Nephron (organoid): ENCODE results near the gene HECW1.
A peak's percentile ranks its signal among the peaks of the same experiment; 100 is the strongest.

Experiments used
- H3K27ac Mint-ChIP-seq, 3 experiments: 2 replicates each; pipeline ENCODE4 v1.8.0; 2020; ENCODE audit warnings: mixed read lengths in 3 of 3, mild to moderate bottlenecking in 2 of 3, moderate library complexity in 1 of 3
- H3K27me3 Mint-ChIP-seq: 2 replicates; pipeline ENCODE4 v1.8.0; 2021; ENCODE audit warnings: low read depth, mild to moderate bottlenecking, moderate library complexity, mixed read lengths
- H3K36me3 Mint-ChIP-seq: 2 replicates; pipeline ENCODE4 v1.8.0; 2020; ENCODE audit warnings: low read depth, mixed read lengths
- H3K4me1 Mint-ChIP-seq: 2 replicates; pipeline ENCODE4 v1.8.0; 2020; ENCODE audit warnings: mixed read lengths
- H3K4me3 Mint-ChIP-seq, 3 experiments: 2 replicates each; pipeline ENCODE4 v1.8.0; 2020; ENCODE audit warnings: mild to moderate bottlenecking in 3 of 3, mixed read lengths in 3 of 3, moderate library complexity in 2 of 3
- H3K9me3 Mint-ChIP-seq: 2 replicates; pipeline ENCODE4 v1.8.0; 2020; ENCODE audit warnings: mixed read lengths
- TF ChIP-seq, protein P1 (sequence below), 3 experiments: fragments of 200-600 bp; sonication (generic); IDR thresholded peaks; one replicate each; pipeline ENCODE4 v1.5.0; 2021; ENCODE audit warnings: antibody characterized with exemption in 3 of 3; ENCODE audit not compliant: unreplicated experiment in 3 of 3

HECW1 gene

DNA sequence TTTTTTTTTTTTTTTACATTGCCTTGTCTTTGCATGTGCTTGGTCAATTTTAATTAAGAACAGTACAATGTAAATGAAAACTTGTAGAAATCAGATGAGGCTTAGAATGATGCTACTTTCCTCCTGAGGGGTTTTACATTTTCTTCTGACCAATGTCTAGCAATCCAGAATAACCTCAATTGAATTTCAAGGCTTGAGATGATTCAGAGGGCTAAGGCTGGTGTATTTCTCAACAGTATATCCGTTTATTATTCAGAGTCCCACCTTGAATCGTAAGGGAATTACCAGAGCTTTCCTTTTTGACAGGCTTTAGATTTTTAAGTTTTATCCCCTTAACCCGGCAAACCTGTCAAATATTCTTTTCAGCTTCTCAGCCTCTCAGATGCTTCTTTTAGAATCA is 239.2 kb downstream of the HECW1 start:
- TF ChIP-seq, protein P1, sequence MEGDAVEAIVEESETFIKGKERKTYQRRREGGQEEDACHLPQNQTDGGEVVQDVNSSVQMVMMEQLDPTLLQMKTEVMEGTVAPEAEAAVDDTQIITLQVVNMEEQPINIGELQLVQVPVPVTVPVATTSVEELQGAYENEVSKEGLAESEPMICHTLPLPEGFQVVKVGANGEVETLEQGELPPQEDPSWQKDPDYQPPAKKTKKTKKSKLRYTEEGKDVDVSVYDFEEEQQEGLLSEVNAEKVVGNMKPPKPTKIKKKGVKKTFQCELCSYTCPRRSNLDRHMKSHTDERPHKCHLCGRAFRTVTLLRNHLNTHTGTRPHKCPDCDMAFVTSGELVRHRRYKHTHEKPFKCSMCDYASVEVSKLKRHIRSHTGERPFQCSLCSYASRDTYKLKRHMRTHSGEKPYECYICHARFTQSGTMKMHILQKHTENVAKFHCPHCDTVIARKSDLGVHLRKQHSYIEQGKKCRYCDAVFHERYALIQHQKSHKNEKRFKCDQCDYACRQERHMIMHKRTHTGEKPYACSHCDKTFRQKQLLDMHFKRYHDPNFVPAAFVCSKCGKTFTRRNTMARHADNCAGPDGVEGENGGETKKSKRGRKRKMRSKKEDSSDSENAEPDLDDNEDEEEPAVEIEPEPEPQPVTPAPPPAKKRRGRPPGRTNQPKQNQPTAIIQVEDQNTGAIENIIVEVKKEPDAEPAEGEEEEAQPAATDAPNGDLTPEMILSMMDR (IDR thresholded peaks at IDR 0.05; ENCODE audit: unreplicated experiment in 3 of 3), result no peak
- Mint-ChIP-seq H3K4me1 (no peaks in the 10 kb centered on the region), H3K27me3 (no peaks in the 10 kb centered on the region), H3K4me3 (no peak overlapping the region), H3K36me3 (no peaks in the 10 kb centered on the region), H3K27ac (no peak overlapping the region), H3K9me3 (peaks cover 50% of the 10 kb centered on the region)

DNA sequence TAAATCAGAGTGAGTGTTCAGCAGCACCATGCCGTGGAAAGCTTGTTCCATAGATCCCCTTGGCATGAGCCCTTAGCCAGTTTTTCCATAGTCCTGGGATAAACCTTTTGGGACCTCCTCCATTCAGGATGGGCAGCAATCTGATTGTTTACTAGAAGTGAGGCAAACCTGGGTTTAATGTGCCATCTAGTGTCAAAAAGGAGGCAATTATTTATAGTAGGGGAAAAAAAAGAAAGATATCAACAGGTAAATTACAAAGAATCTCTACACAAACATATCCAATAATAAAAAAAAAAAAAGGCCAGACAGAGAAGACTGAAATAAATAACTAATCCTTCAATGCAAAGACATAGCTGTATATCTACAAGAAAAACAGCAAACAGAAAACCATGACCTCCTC is 241.5 kb downstream of the HECW1 start:
- TF ChIP-seq, protein P1 (IDR thresholded peaks at IDR 0.05; ENCODE audit: unreplicated experiment in 3 of 3), result no peak
- Mint-ChIP-seq H3K27ac (no peak overlapping the region), H3K9me3 (peaks cover 43% of the 10 kb centered on the region), H3K27me3 (no peaks in the 10 kb centered on the region), H3K4me3 (no peak overlapping the region), H3K36me3 (no peaks in the 10 kb centered on the region), H3K4me1 (no peaks in the 10 kb centered on the region)

DNA sequence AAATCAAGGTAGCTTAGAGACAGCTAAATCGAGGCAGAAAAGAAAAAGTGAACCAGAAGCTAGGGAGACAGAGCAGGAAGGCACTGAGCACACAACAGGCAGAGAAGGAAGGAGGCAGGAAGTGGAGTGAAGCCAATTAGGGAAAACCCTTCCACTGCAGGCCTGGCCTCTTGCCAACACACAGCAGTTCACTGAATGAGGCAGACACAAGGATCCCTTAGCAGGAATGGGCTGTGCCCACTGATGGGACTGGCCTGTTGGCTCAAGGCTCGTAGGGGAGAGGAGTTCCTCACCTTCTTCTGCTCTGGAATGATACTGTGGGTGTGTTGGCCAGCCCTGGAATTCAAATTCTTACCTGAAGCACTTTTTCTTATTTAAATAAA is 250.2 kb downstream of the HECW1 start:
- TF ChIP-seq, protein P1 (IDR thresholded peaks at IDR 0.05; ENCODE audit: unreplicated experiment in 3 of 3), result no peak
- H3K27ac Mint-ChIP-seq, result peak overlapping the region in 1 of 3 experiments; percentile 11
- no peaks in the 10 kb centered on the region for H3K27me3 Mint-ChIP-seq
- H3K9me3 Mint-ChIP-seq, result no peaks in the 10 kb centered on the region
- no peaks in the 10 kb centered on the region for H3K36me3 Mint-ChIP-seq
- no peaks in the 10 kb centered on the region for H3K4me1 Mint-ChIP-seq
- H3K4me3 Mint-ChIP-seq, result no peak overlapping the region

DNA sequence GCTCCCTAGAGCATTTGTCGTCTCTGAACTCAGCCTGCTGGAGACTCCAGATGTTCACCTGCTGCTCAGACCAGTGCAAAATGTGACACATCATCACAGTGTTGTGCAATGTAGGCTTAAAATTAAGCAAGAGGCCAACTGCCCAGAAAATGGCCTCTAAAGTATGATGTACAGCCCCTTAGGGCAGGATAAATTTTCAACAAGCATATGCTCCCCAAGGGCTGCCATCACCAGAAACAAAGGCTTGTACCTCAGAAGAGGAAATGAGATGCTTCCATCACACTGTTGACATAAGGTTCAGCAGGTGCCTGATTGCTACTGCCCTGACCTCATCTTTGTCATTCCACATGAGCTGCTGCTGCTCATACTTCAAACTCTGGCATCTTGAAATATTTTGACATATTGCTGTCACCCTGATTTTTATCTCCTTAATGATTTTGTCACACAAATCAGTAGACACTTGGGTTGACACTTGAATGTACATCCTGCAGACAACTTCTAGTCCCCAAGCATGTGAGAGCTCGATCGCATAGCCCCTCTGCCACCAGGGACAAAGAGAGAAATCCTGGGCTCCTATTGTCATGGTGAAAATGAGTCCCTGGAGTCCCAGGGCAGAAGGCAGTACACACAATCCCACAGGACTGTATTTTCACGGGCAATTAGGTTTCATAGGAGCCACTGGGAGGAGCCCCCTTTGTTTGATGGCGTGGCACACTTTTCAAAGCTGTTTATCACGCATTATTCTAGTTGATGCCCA is 250.8 kb downstream of the HECW1 start:
- TF ChIP-seq, protein P1 (IDR thresholded peaks at IDR 0.05; ENCODE audit: unreplicated experiment in 3 of 3), result no peak
- Mint-ChIP-seq H3K4me3 (no peak overlapping the region), H3K36me3 (no peaks in the 10 kb centered on the region), H3K4me1 (no peaks in the 10 kb centered on the region), H3K9me3 (no peaks in the 10 kb centered on the region), H3K27ac (no peak overlapping the region), H3K27me3 (no peaks in the 10 kb centered on the region)

DNA sequence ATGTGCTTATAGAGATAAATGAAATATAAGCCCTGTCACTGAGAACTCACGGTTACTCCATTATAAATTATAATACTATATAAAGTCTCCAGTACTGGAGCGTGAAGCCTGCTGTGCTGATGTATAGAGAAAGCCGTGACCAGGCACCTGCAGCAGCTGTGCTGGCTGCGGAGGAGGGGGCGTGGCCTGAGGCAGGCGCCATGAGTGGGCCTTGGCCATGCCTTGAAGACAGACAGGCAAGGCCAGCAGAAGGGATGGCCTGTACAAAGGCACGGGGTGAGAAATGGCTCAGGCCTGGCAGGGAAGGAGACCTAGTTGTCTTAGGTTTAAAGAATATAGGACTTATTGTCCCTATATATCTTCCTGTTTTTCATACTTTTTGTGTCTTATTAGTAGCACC is 251.9 kb downstream of the HECW1 start:
- H3K36me3 Mint-ChIP-seq, result no peaks in the 10 kb centered on the region
- H3K27me3 Mint-ChIP-seq, result no peaks in the 10 kb centered on the region
- TF ChIP-seq, protein P1 (IDR thresholded peaks at IDR 0.05; ENCODE audit: unreplicated experiment in 3 of 3), result no peak
- H3K4me1 Mint-ChIP-seq, result no peaks in the 10 kb centered on the region
- H3K9me3 Mint-ChIP-seq, result no peaks in the 10 kb centered on the region
- no peak overlapping the region for H3K4me3 Mint-ChIP-seq
- H3K27ac Mint-ChIP-seq, result no peak overlapping the region
